Neural cell (in vitro differentiated cells): ENCODE results near the gene SMU1. TPM values are rescaled to one million over a fixed set of nuclear protein-coding genes. Genes with fewer than 3 reads are reported as not detected.

Source experiments
- H2AFZ ChIP-seq: fragments of 200-600, 300-800 bp; sonication (generic), shearing (Covaris generic); 2 replicates; pipeline ENCODE4 v1.6.0; 2014; ENCODE audit warnings: low read depth, mild to moderate bottlenecking, antibody characterized with exemption, low read length, moderate library complexity
- H3F3A ChIP-seq: fragments of 200-600 bp; shearing (Covaris generic); 2 replicates; pipeline ENCODE4 v1.6.1; 2016; ENCODE audit warnings: mild to moderate bottlenecking, moderate library complexity, mixed read lengths, antibody characterized with exemption, low read length; ENCODE audit not compliant: insufficient read depth, poor library complexity, severe bottlenecking
- H3K27ac ChIP-seq: fragments of 200-600, 300-800 bp; sonication (generic), shearing (Covaris generic); 2 replicates; pipeline ENCODE4 v1.5.1; 2014; ENCODE audit warnings: mild to moderate bottlenecking, low read length, moderate library complexity
- H3K27me3 ChIP-seq: fragments of 300-800, 200-600 bp; sonication (generic), shearing (Covaris generic); 2 replicates; pipeline ENCODE4 v1.6.0; 2014; ENCODE audit warnings: mild to moderate bottlenecking, low read depth, low read length, moderate library complexity; ENCODE audit not compliant: insufficient read depth
- H3K36me3 ChIP-seq: fragments of 300-800, 200-600 bp; sonication (generic), shearing (Covaris generic); 2 replicates; pipeline ENCODE4 v1.5.1; 2014; ENCODE audit warnings: mild to moderate bottlenecking, antibody characterized with exemption, low read length, moderate library complexity; ENCODE audit not compliant: insufficient read depth
- H3K4me2 ChIP-seq: fragments of 300-800, 200-600 bp; sonication (generic), shearing (Covaris generic); 2 replicates; pipeline ENCODE4 v1.6.0; 2014; ENCODE audit warnings: mild to moderate bottlenecking, low read length
- H3K4me3 ChIP-seq: fragments of 300-800, 200-600 bp; sonication (generic), shearing (Covaris generic); 2 replicates; pipeline ENCODE4 v1.5.1; 2014; ENCODE audit warnings: mild to moderate bottlenecking, low read length, moderate library complexity
- H3K79me2 ChIP-seq: fragments of 200-600 bp; shearing (Covaris generic); replicated peaks from 2 replicates; pipeline ENCODE4 v1.6.0; 2014; ENCODE audit warnings: mild to moderate bottlenecking, low read length, moderate library complexity; ENCODE audit not compliant: insufficient read depth
- H3K9ac ChIP-seq: fragments of 300-800, 200-600 bp; sonication (generic), shearing (Covaris generic); 2 replicates; pipeline ENCODE4 v1.6.1; 2016; ENCODE audit warnings: mild to moderate bottlenecking, low read length, mixed read lengths
- H3K9me2 ChIP-seq: fragments of 200-600 bp; shearing (Covaris generic); 2 replicates; pipeline ENCODE4 v1.6.1; 2016; ENCODE audit warnings: mild to moderate bottlenecking, low read length, mixed read lengths; ENCODE audit not compliant: insufficient read depth
- H3K9me3 ChIP-seq: fragments of 200-600, 300-800 bp; sonication (generic), shearing (Covaris generic); 2 replicates; pipeline ENCODE4 v1.6.1; 2016; ENCODE audit warnings: mild to moderate bottlenecking, mixed run types, low read length, moderate library complexity, mixed read lengths
- H4K20me1 ChIP-seq: fragments of 200-600 bp; shearing (Covaris generic); 2 replicates; pipeline ENCODE4 v1.6.1; 2016; ENCODE audit warnings: mild to moderate bottlenecking, mixed run types; ENCODE audit not compliant: insufficient read depth
- EP300 ChIP-seq: fragments of 450-650 bp; conservative IDR thresholded peaks from 2 replicates; pipeline ENCODE4 v1.6.1; 2014; ENCODE audit warnings: antibody characterized with exemption, mild to moderate bottlenecking, moderate library complexity; ENCODE audit not compliant: poor library complexity, severe bottlenecking
- EZH2 ChIP-seq: fragments of 200-600, 300-800 bp; shearing (Covaris generic), sonication (generic); IDR thresholded peaks from 2 replicates; pipeline ENCODE4 v1.6.1; 2014; ENCODE audit warnings: antibody characterized with exemption, low read length, borderline replicate concordance, mild to moderate bottlenecking; ENCODE audit not compliant: insufficient read depth, poor library complexity, severe bottlenecking
- MXI1 ChIP-seq: fragments of 450-650 bp; conservative IDR thresholded peaks from 2 replicates; pipeline ENCODE4 v1.6.1; 2014; ENCODE audit warnings: antibody characterized with exemption, mild to moderate bottlenecking; ENCODE audit not compliant: poor library complexity, severe bottlenecking
- POLR2AphosphoS5 ChIP-seq: IDR thresholded peaks from 2 replicates; pipeline ENCODE4 v1.6.1; 2012
- RAD21 ChIP-seq: fragments of 450-650 bp; conservative IDR thresholded peaks from 2 replicates; pipeline ENCODE4 v1.6.1; 2014; ENCODE audit warnings: antibody characterized with exemption, mild to moderate bottlenecking, moderate library complexity
- SMC3 ChIP-seq: fragments of 450-650 bp; conservative IDR thresholded peaks from 2 replicates; pipeline ENCODE4 v1.6.1; 2014; ENCODE audit warnings: antibody characterized with exemption, mild to moderate bottlenecking, moderate library complexity; ENCODE audit not compliant: poor library complexity
- TAF1 ChIP-seq: IDR thresholded peaks from 2 replicates; pipeline ENCODE4 v1.6.1; 2012; ENCODE audit warnings: low read depth
- polyA plus RNA-seq: library from polyadenylated mRNA; depleted of rRNA; stranded (reverse); fragments of >200 nt; gene quantifications from 2 replicates; pipeline ENCODE4 v1.2.3, GENCODE V29; 2014
- TF ChIP-seq, protein P1 (sequence below): IDR thresholded peaks from 2 replicates; pipeline ENCODE4 v1.6.1; 2012; ENCODE audit warnings: borderline replicate concordance
- TF ChIP-seq, protein P2 (sequence below): fragments of 450-650 bp; IDR thresholded peaks from 2 replicates; pipeline ENCODE4 v1.5.1; 2014; ENCODE audit warnings: antibody characterized with exemption, mild to moderate bottlenecking, moderate library complexity; ENCODE audit not compliant: poor library complexity, severe bottlenecking

The SMU1 gene
- polyA plus RNA-seq, 1 donor from 2014 or later: 27.4 TPM

- no peak overlapping the region for H3K27ac ChIP-seq
- peaks cover 8% of the 10 kb centered on the region for H3K36me3 ChIP-seq
- H3K4me2 ChIP-seq: no peak overlapping the region
- no peak overlapping the region for H3K4me3 ChIP-seq
- no peaks in the 10 kb centered on the region for H3F3A ChIP-seq
- TF ChIP-seq EZH2: no peak
- no peak for TF ChIP-seq POLR2AphosphoS5
- TF ChIP-seq EP300: no peak
- TF ChIP-seq SMC3: no peak
- no peak for TF ChIP-seq MXI1
- TF ChIP-seq TAF1: no peak
- TF ChIP-seq, protein P1, sequence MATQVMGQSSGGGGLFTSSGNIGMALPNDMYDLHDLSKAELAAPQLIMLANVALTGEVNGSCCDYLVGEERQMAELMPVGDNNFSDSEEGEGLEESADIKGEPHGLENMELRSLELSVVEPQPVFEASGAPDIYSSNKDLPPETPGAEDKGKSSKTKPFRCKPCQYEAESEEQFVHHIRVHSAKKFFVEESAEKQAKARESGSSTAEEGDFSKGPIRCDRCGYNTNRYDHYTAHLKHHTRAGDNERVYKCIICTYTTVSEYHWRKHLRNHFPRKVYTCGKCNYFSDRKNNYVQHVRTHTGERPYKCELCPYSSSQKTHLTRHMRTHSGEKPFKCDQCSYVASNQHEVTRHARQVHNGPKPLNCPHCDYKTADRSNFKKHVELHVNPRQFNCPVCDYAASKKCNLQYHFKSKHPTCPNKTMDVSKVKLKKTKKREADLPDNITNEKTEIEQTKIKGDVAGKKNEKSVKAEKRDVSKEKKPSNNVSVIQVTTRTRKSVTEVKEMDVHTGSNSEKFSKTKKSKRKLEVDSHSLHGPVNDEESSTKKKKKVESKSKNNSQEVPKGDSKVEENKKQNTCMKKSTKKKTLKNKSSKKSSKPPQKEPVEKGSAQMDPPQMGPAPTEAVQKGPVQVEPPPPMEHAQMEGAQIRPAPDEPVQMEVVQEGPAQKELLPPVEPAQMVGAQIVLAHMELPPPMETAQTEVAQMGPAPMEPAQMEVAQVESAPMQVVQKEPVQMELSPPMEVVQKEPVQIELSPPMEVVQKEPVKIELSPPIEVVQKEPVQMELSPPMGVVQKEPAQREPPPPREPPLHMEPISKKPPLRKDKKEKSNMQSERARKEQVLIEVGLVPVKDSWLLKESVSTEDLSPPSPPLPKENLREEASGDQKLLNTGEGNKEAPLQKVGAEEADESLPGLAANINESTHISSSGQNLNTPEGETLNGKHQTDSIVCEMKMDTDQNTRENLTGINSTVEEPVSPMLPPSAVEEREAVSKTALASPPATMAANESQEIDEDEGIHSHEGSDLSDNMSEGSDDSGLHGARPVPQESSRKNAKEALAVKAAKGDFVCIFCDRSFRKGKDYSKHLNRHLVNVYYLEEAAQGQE: no peak
- TF ChIP-seq, protein P2, sequence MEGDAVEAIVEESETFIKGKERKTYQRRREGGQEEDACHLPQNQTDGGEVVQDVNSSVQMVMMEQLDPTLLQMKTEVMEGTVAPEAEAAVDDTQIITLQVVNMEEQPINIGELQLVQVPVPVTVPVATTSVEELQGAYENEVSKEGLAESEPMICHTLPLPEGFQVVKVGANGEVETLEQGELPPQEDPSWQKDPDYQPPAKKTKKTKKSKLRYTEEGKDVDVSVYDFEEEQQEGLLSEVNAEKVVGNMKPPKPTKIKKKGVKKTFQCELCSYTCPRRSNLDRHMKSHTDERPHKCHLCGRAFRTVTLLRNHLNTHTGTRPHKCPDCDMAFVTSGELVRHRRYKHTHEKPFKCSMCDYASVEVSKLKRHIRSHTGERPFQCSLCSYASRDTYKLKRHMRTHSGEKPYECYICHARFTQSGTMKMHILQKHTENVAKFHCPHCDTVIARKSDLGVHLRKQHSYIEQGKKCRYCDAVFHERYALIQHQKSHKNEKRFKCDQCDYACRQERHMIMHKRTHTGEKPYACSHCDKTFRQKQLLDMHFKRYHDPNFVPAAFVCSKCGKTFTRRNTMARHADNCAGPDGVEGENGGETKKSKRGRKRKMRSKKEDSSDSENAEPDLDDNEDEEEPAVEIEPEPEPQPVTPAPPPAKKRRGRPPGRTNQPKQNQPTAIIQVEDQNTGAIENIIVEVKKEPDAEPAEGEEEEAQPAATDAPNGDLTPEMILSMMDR: no peak
- TF ChIP-seq RAD21: no peak
- no peaks in the 10 kb centered on the region for H4K20me1 ChIP-seq
- no peak overlapping the region for H2AFZ ChIP-seq
- H3K27me3 ChIP-seq: no peaks in the 10 kb centered on the region
- no peaks in the 10 kb centered on the region for H3K9me2 ChIP-seq
- no peaks in the 10 kb centered on the region for H3K9me3 ChIP-seq
- H3K9ac ChIP-seq: no peak overlapping the region
- H3K79me2 ChIP-seq: no peaks in the 10 kb centered on the region
Observed at GRCh38 chr9:33048054-33048465, 28.4 kb downstream of the SMU1 start.

GRCh38 chr9:33046061-33046460, 30.4 kb downstream of the SMU1 start:
- Histone ChIP-seq H3K9me3 (no peaks in the 10 kb centered on the region), H3K4me2 (no peak overlapping the region), H3K79me2 (no peaks in the 10 kb centered on the region), H3K9me2 (no peaks in the 10 kb centered on the region), H3F3A (no peaks in the 10 kb centered on the region), H3K27me3 (no peaks in the 10 kb centered on the region), H2AFZ (no peak overlapping the region), H3K36me3 (peaks cover 8% of the 10 kb centered on the region), H3K9ac (no peak overlapping the region), H3K4me3 (no peak overlapping the region), H4K20me1 (no peaks in the 10 kb centered on the region), H3K27ac (no peak overlapping the region)
- no peak for TF ChIP-seq POLR2AphosphoS5
- TF ChIP-seq, protein P1: no peak
